Measurements from ENCODE around the gene RASA3. TPM values are rescaled to one million over a fixed set of nuclear protein-coding genes. Genes with fewer than 3 reads are reported as not detected.

RASA3 gene
- total and polyA plus RNA-seq, 2 of the 4 experiments (the other 2 are of a cell fraction): 21.0 to 31.4 TPM

GRCh38 chr13:113996081-113996911 lies 136.1 kb downstream of the RASA3 start:
- H2AK5ac ChIP-seq (ENCODE audit: low read depth, low read length): no peak overlapping the region

More at GRCh38 chr13:113996081-113996911, 136.1 kb downstream of the RASA3 start:
- Histone ChIP-seq H2BK5ac (ENCODE audit: low read depth, low read length, poor library complexity, severe bottlenecking) (no peak overlapping the region), H3K23ac (ENCODE audit: low read depth, low read length) (no peak overlapping the region), H3K27ac (ENCODE audit: insufficient read depth, low read length) (no peak overlapping the region), H2BK120ac (ENCODE audit: low read depth, low read length) (no peak overlapping the region), H4K8ac (ENCODE audit: low read depth in 2 of 2, low read length in 2 of 2) (no peak overlapping the region), H3K4me1 (ENCODE audit: control insufficient read depth, insufficient read depth, low read length) (peaks cover 7% of the 10 kb centered on the region), H3K27me3 (ENCODE audit: control insufficient read depth, insufficient read depth, low read length) (no peaks in the 10 kb centered on the region), H2BK15ac (ENCODE audit: low read depth, low read length) (no peak overlapping the region), H3K9me1 (ENCODE audit: insufficient read depth, low read length) (peaks cover 7% of the 10 kb centered on the region), H3K14ac (replicated peaks; ENCODE audit: low read depth, low read length) (no peak overlapping the region), H4K91ac (ENCODE audit: insufficient read depth, low read depth, low read length) (no peak overlapping the region), H2AK9ac (replicated peaks; ENCODE audit: low read depth, low read length, poor library complexity) (peak overlapping the region; percentile 20), H3K4me2 (ENCODE audit: low read depth, low read length) (no peak overlapping the region), H3K4me3 (ENCODE audit: insufficient read depth, low read depth, low read length) (no peak overlapping the region), H3K18ac (ENCODE audit: low read depth, low read length) (no peak overlapping the region), H3K79me1 (ENCODE audit: low read depth in 1 of 2, low read length in 2 of 2) (peaks cover 14 to 55% of the 10 kb centered on the region in 2 experiments), H3K9me3 (ENCODE audit: control insufficient read depth, insufficient read depth, low read length) (no peaks in the 10 kb centered on the region), H2AFZ (replicated peaks; ENCODE audit: low read length, poor library complexity) (no peak overlapping the region), H3K36me3 (ENCODE audit: control insufficient read depth, insufficient read depth, low read length) (peaks cover 65% of the 10 kb centered on the region), H3K9ac (ENCODE audit: low read depth, low read length) (no peak overlapping the region), H4K20me1 (ENCODE audit: insufficient read depth, low read length) (peaks cover 18% of the 10 kb centered on the region), H2BK20ac (ENCODE audit: low read depth, low read length) (no peak overlapping the region), H3K56ac (ENCODE audit: extremely low read depth, insufficient read depth, low read length) (no peak overlapping the region), H3K4ac (ENCODE audit: low read depth, low read length) (no peak overlapping the region), H4K5ac (ENCODE audit: low read depth, low read length) (no peak overlapping the region)
- BruUV-seq (replicated peaks): no TSS peak
- dilution Hi-C loops (cut with HindIII; ENCODE audit: low sequenced_read_pairs, unreplicated experiment): no loop called here
- intact Hi-C loops (cut with micrococcal nuclease): no loop called here
- in situ Hi-C loops (cut with MboI; ENCODE audit: low sequenced_read_pairs): no loop called here
- TF ChIP-seq MXI1 (IDR thresholded peaks at IDR 0.05; ENCODE audit: borderline replicate concordance, low read depth, low read length) (no peak), USF2 (IDR thresholded peaks at IDR 0.05; ENCODE audit: low read depth, low read length) (no peak), CHD1 (IDR thresholded peaks at IDR 0.05; ENCODE audit: low read depth, low read length) (no peak), RFX5 (IDR thresholded peaks at IDR 0.05; ENCODE audit: low read depth, low read length) (no peak), MAFK (IDR thresholded peaks at IDR 0.05; ENCODE audit: low read depth, low read length) (no peak), CTCF (conservative IDR thresholded peaks at IDR 0.05; ENCODE audit: low read depth, low read length) (no peak), MAZ (IDR thresholded peaks at IDR 0.05; ENCODE audit: borderline replicate concordance, low read depth, low read length) (no peak), ELK1 (IDR thresholded peaks at IDR 0.05; ENCODE audit: borderline replicate concordance, low read depth, low read length) (no peak)
- WGBS, 2 experiments (ENCODE audit: extremely low coverage in 2 of 2, insufficient read length in 1 of 2): 95% methylated on average over 27 of the region's 38 CpGs; no CpG with 5 or more reads in 1 of the 2 experiments
- ATAC-seq (ENCODE audit: low read depth): no peak
- CTCF ChIA-PET: no interaction called here
- POLR2A ChIA-PET (ENCODE audit: unreplicated experiment): no interaction called here
- DNase-seq: no peak

Measured in IMR-90 (cell line).